ENCODE results near the gene TSPAN18. TPM values are rescaled to one million over a fixed set of nuclear protein-coding genes. Genes with fewer than 3 reads are reported as not detected.

TSPAN18 gene
- total and polyA plus RNA-seq, 8 donors = 0.69 to 2.7 (median 1.5) TPM

- Histone ChIP-seq H3K27ac (no peak overlapping the region), H3K36me3 (no peaks in the 10 kb centered on the region), H3K4me3 (no peak overlapping the region), H3K4me1 (no peaks in the 10 kb centered on the region), H3K9me3 (no peaks in the 10 kb centered on the region), H3K27me3 (no peaks in the 10 kb centered on the region)
- FAIRE-seq (no peak), ATAC-seq (no peak), DNase-seq (no peak)
- 46 to 60% methylated on average over 10 of the region's 10 CpGs for WGBS, 2 donors
- TF ChIP-seq CTCF (IDR thresholded peaks at IDR 0.05) = no peak
- intact Hi-C loops (cut with DNase I) = no loop called here
Observed at GRCh38 chr11:44799012-44799411, 72.2 kb downstream of the TSPAN18 start.

GRCh38 chr11:44802347-44802746 is 75.6 kb downstream of the TSPAN18 start:
- FAIRE-seq (no peak), ATAC-seq (no peak), DNase-seq (no peak)
- Histone ChIP-seq H3K27me3 (peaks cover 0 to 4% (median 0%) of the 10 kb centered on the region in 4 donors), H3K9me3 (no peaks in the 10 kb centered on the region), H3K27ac (no peak overlapping the region), H3K4me3 (no peak overlapping the region), H3K4me1 (no peaks in the 10 kb centered on the region), H3K36me3 (no peaks in the 10 kb centered on the region)
- no peak for TF ChIP-seq CTCF (IDR thresholded peaks at IDR 0.05)
- intact Hi-C loops (cut with DNase I) = no loop called here

GRCh38 chr11:44803009-44803408 is 76.2 kb downstream of the TSPAN18 start:
- no peaks in the 10 kb centered on the region for H3K4me1 ChIP-seq
- H3K36me3 ChIP-seq = no peaks in the 10 kb centered on the region
- H3K27ac ChIP-seq = no peak overlapping the region
- H3K27me3 ChIP-seq = peaks cover 0 to 4% (median 0%) of the 10 kb centered on the region in 4 donors
- TF ChIP-seq CTCF (IDR thresholded peaks at IDR 0.05) = no peak
- H3K9me3 ChIP-seq = no peaks in the 10 kb centered on the region
- FAIRE-seq = no peak
- no peak overlapping the region for H3K4me3 ChIP-seq
- WGBS, 2 donors = 39 to 50% methylated on average over 3 of the region's 3 CpGs
- no peak for ATAC-seq
- no peak for DNase-seq
- intact Hi-C loops (cut with DNase I) = no loop called here

GRCh38 chr11:44804449-44805437 is 78.0 kb downstream of the TSPAN18 start:
- H3K27ac ChIP-seq = no peak overlapping the region
- no peak overlapping the region for H3K4me3 ChIP-seq
- FAIRE-seq = no peak
- no peak for TF ChIP-seq CTCF (IDR thresholded peaks at IDR 0.05)
- H3K36me3 ChIP-seq = no peaks in the 10 kb centered on the region
- no peaks in the 10 kb centered on the region for H3K4me1 ChIP-seq
- H3K9me3 ChIP-seq = no peaks in the 10 kb centered on the region
- 40 to 49% methylated on average over 14 of the region's 14 CpGs for WGBS, 2 donors
- ATAC-seq = no peak
- DNase-seq = no peak
- peaks cover 0 to 4% (median 0%) of the 10 kb centered on the region in 4 donors for H3K27me3 ChIP-seq
- intact Hi-C loops (cut with DNase I) = no loop called here

- TF ChIP-seq CTCF (IDR thresholded peaks at IDR 0.05) = no peak
- 61 to 62% methylated on average over 6 of the region's 6 CpGs for WGBS, 2 donors
- intact Hi-C loops (cut with DNase I) = no loop called here
Observed at GRCh38 chr11:44805596-44805995, 78.8 kb downstream of the TSPAN18 start.

More at GRCh38 chr11:44805596-44805995, 78.8 kb downstream of the TSPAN18 start:
- Histone ChIP-seq H3K4me1 (no peaks in the 10 kb centered on the region), H3K27ac (no peak overlapping the region), H3K4me3 (no peak overlapping the region), H3K9me3 (no peaks in the 10 kb centered on the region), H3K36me3 (no peaks in the 10 kb centered on the region), H3K27me3 (peaks cover 0 to 4% (median 0%) of the 10 kb centered on the region in 4 donors)
- ATAC-seq (no peak), FAIRE-seq (no peak), DNase-seq (no peak)

Data from pancreas (tissue), 10 donors.